Large intestine (tissue), 3 donors: ENCODE data around the gene RPL13A. TPM values are rescaled to one million over a fixed set of nuclear protein-coding genes. Genes with fewer than 3 reads are reported as not detected.

Source experiments
- DNase-seq, 2 donors: peaks; one replicate each; pipeline versions ENCODE4 v3.0.0 to v3.0.0-alpha.2; 2013
- H3K27ac ChIP-seq: one replicate; pipeline ENCODE4 v1.5.1; 2013; ENCODE audit warnings: low read length
- H3K27me3 ChIP-seq: 2 replicates; pipeline ENCODE4 v1.6.1; 2013; ENCODE audit warnings: low read length; ENCODE audit not compliant: control insufficient read depth, insufficient read depth
- H3K36me3 ChIP-seq: 2 replicates; pipeline ENCODE4 v1.6.1; 2013; ENCODE audit warnings: low read length; ENCODE audit not compliant: control insufficient read depth, insufficient read depth
- H3K4me1 ChIP-seq: one replicate; pipeline ENCODE4 v1.6.1; 2013; ENCODE audit warnings: low read length; ENCODE audit not compliant: control insufficient read depth, insufficient read depth
- H3K4me3 ChIP-seq: one replicate; pipeline ENCODE4 v1.5.1; 2013; ENCODE audit warnings: low read length
- H3K9me3 ChIP-seq: one replicate; pipeline ENCODE4 v1.6.1; 2013; ENCODE audit warnings: mild to moderate bottlenecking, low read depth, low read length, moderate library complexity; ENCODE audit not compliant: control insufficient read depth
- WGBS: methylation state at CpG from one replicate; pipeline ENCODE4 v1.1.5; 2013; ENCODE audit warnings: low lambda C conversion rate; ENCODE audit not compliant: insufficient coverage; 5-methylcytosine and 5-hydroxymethylcytosine counted together
- polyA plus RNA-seq: library from polyadenylated mRNA; unstranded; fragments of 120-200 nt; gene quantifications from one replicate; pipeline ENCODE4 v1.2.1, GENCODE V29; 2013

Gene RPL13A
- polyA plus RNA-seq, 1 donor, result 3,839 TPM

DNA sequence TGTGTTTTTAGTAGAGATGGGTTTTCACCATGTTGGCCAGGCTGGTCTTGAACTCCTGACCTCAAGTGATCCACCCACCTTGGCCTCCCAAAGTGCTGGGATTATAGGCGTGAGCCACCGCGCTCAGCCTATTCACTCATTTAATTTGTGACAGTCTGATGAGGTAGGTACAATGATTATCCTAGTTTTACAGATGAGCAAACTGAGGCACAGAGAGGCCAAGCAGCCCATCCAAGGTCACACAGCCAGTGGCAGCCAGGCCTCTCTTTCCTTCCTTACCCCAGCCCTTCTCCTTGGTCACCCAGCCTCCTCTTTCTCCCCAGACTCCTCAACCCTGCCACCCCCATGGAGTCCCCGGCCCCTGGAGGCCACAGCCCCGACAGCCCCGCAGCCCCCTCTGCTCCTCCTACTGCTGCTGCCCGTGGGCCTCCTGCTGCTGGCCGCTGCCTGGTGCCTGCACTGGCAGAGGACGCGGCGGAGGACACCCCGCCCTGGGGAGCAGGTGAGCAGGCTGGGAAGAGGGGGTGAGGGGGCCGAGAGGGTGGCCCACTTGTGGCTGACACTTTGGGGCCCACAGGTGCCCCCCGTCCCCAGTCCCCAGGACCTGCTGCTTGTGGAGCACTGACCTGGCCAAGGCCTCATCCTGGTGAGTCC is 7.3 kb upstream of the RPL13A start:
- no peak for DNase-seq
- no peaks in the 10 kb centered on the region for H3K4me1 ChIP-seq
- H3K4me3 ChIP-seq, result no peak overlapping the region
- H3K9me3 ChIP-seq, result no peaks in the 10 kb centered on the region
- peaks cover 2% of the 10 kb centered on the region for H3K36me3 ChIP-seq
- H3K27ac ChIP-seq, result no peak overlapping the region
- H3K27me3 ChIP-seq, result no peaks in the 10 kb centered on the region
- WGBS, result no CpG with 5 or more reads among the region's 14 CpGs

DNA sequence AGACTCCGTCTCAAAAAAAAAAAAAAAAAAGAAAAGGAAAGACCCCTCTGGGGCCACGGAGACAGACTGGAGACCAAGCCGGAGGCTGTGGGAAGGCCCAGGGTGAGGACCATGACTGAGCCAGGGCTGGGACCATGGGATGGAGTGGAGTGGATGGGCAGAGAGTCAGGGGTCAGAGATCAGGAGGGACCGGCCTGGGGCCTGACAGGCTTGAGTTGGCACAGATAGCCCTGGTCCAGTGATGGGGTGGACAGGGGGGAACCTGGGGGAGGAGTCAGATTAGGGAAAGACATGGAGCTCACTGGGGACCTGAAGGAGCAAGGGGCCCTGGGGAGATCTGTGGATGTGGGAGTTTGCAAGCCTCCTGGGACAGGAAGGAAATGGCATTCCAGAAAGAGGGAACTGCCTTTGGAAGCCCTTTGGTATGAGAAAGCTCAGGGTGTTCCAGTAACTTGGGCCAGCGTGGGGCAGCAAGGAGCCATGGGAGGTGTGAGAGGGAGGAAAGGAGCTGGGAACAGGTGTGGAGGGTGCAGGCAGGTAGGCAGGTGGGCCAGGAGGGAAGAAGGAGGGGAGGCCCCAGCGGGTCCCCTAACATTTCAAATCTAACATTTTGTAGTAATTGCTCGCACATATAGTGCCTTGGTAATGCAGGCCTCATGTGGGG is 6.3 kb upstream of the RPL13A start:
- Histone ChIP-seq H3K27me3 (no peaks in the 10 kb centered on the region), H3K4me1 (no peaks in the 10 kb centered on the region), H3K4me3 (no peak overlapping the region), H3K9me3 (no peaks in the 10 kb centered on the region), H3K36me3 (peaks cover 2% of the 10 kb centered on the region), H3K27ac (no peak overlapping the region)
- no peak for DNase-seq
- no CpG with 5 or more reads among the region's 7 CpGs for WGBS

DNA sequence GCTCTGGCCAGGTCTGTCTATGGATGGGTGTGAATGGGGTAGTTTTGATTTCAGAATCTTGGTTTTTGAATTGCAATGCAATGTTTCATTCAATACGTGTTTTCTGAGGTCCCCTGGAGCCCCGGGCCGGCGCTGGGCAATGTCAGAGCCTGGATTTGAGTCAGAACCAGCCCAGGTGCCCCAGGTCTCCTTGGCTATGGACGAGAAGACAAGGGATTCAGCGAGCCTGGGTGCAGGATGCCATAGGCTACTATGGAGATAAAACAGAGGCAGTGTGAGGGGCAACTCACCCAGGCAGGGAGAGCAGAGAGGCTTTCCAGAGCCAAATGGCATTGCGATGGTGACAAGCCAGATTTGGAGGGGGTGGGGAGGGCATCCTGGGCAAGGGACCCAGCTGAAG is 1.2 kb upstream of the RPL13A start:
- WGBS, result no CpG with 5 or more reads among the region's 7 CpGs
- no peak overlapping the region for H3K4me3 ChIP-seq
- no peak overlapping the region for H3K27ac ChIP-seq
- H3K4me1 ChIP-seq, result peaks cover 24% of the 10 kb centered on the region
- no peaks in the 10 kb centered on the region for H3K9me3 ChIP-seq
- DNase-seq, result no peak
- peaks cover 26% of the 10 kb centered on the region for H3K36me3 ChIP-seq
- no peaks in the 10 kb centered on the region for H3K27me3 ChIP-seq

GRCh38 chr19:49486710-49487276 is 615 bp upstream of the RPL13A start:
- H3K9me3 ChIP-seq, result no peaks in the 10 kb centered on the region
- no peaks in the 10 kb centered on the region for H3K27me3 ChIP-seq
- peaks cover 29% of the 10 kb centered on the region for H3K4me1 ChIP-seq
- H3K36me3 ChIP-seq, result peaks cover 31% of the 10 kb centered on the region
- peak overlapping the region; percentile 44 for H3K27ac ChIP-seq
- H3K4me3 ChIP-seq, result peak overlapping the region; percentile 21
- WGBS, result no CpG with 5 or more reads among the region's 23 CpGs
- no peak for DNase-seq

DNA sequence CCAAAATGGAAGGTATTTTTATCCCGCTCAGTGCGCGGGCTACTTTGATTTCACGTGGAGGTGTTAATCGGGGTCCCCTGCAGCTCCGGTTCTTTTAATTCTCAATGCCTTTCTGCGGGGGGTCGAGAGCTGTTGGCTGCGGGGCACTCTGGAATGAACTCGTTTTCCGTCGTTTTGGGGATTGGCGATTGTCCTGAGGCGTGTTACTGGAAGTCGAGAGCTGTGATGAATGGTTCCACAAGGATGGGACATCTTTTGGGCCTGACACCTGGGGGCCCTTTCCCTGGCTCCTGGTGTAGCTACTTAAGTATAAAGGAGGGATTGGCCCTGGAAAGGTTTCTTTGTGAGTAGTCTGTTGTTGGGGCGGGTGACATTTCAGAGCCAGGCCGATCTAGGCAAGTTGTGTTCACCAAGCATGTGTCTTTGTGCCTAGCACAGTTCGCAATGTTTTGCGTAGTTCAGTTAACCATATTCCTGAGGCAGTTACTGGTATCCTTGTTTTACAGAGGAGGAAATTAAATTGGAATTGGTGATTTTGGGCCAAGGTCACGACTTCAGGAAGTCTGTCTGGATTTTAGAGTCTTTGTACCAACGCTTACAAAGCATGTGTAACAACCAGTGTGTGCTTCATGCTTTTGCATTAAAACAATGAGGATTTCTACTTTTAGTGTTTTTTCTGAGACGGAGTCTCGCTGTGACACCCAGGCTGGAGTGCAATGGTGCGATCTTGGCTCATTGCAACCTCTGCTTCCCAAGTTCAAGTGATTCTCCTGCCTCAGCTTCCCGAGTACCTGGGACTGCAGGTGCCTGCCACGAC is 846 bp downstream of the RPL13A start:
- H3K36me3 ChIP-seq, result peaks cover 42% of the 10 kb centered on the region
- peak overlapping the region; percentile 83 for H3K27ac ChIP-seq
- no peaks in the 10 kb centered on the region for H3K27me3 ChIP-seq
- DNase-seq, result no peak
- WGBS, result 5% methylated on average over 4 of the region's 26 CpGs
- no peaks in the 10 kb centered on the region for H3K9me3 ChIP-seq
- H3K4me1 ChIP-seq, result peaks cover 40% of the 10 kb centered on the region
- H3K4me3 ChIP-seq, result peak overlapping the region; percentile 99

DNA sequence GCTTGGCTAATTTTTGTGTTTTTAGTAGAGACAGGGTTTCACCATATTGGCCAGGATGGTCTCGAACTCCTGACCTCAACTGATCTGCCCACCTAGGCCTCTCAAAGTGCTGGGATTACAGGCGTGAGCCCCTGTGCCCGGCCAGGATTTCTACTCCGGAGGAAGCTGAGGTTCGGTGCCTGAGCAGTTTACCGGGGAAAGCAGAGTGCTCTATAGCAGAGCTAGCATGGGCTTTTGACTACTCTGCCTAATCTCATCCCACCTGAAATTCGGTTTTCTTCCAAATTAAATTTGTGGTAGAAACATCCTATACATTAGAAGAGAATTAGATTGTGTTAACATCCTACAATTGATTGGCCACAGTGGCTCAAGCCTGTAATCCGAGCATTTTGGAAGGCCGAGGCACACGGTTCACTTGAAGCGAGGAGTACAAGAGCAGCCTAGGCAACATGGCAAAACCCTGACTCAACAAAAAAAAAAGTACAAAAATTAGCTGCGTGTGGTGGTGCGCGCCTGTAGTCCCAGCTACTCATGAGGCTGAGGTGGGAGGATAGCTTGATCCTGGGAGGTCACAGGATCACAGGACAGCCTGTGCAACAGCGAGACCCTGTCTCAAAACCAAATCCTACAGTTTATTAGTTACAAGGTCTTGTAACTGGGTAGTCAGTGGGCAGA is 1.6 kb downstream of the RPL13A start:
- Histone ChIP-seq H3K4me3 (peak overlapping the region; percentile 99), H3K9me3 (no peaks in the 10 kb centered on the region), H3K27ac (peak overlapping the region; percentile 83), H3K4me1 (peaks cover 40% of the 10 kb centered on the region), H3K36me3 (peaks cover 42% of the 10 kb centered on the region), H3K27me3 (no peaks in the 10 kb centered on the region)
- DNase-seq, result no peak
- no CpG with 5 or more reads among the region's 15 CpGs for WGBS

- peaks cover 40% of the 10 kb centered on the region for H3K4me1 ChIP-seq
- WGBS, result 25% methylated on average over 4 of the region's 15 CpGs
- H3K4me3 ChIP-seq, result peak overlapping the region; percentile 99
- H3K9me3 ChIP-seq, result no peaks in the 10 kb centered on the region
- H3K27me3 ChIP-seq, result no peaks in the 10 kb centered on the region
- H3K36me3 ChIP-seq, result peaks cover 42% of the 10 kb centered on the region
- H3K27ac ChIP-seq, result peak overlapping the region; percentile 83
- DNase-seq, result no peak
Observed at GRCh38 chr19:49489601-49490167, 2.3 kb downstream of the RPL13A start.

GRCh38 chr19:49490287-49491029 is 3.0 kb downstream of the RPL13A start:
- no CpG with 5 or more reads among the region's 27 CpGs for WGBS
- H3K4me3 ChIP-seq, result no peak overlapping the region
- no peaks in the 10 kb centered on the region for H3K27me3 ChIP-seq
- peaks cover 42% of the 10 kb centered on the region for H3K36me3 ChIP-seq
- peaks cover 40% of the 10 kb centered on the region for H3K4me1 ChIP-seq
- H3K9me3 ChIP-seq, result no peaks in the 10 kb centered on the region
- DNase-seq, result no peak
- H3K27ac ChIP-seq, result peak overlapping the region; percentile 83

- DNase-seq, result no peak
- H3K36me3 ChIP-seq, result peaks cover 42% of the 10 kb centered on the region
- no CpG with 5 or more reads among the region's 17 CpGs for WGBS
- H3K4me1 ChIP-seq, result peaks cover 40% of the 10 kb centered on the region
- peak overlapping the region; percentile 83 for H3K27ac ChIP-seq
- H3K4me3 ChIP-seq, result no peak overlapping the region
- no peaks in the 10 kb centered on the region for H3K9me3 ChIP-seq
- H3K27me3 ChIP-seq, result no peaks in the 10 kb centered on the region
Observed at GRCh38 chr19:49491030-49491803, 3.8 kb downstream of the RPL13A start.
